ENCODE measurements around the gene FGF6.
"Not testable (repeated sequence)": the region's sequence is repeated elsewhere in the genome, so short reads cannot be mapped to it uniquely, and the experiment has no call there.

FGF6 gene

GRCh38 chr12:4445156-4446101, at the start of gene FGF6:
FGF6 (minus strand) TSS chr12:4445815; CDS start chr12:4445570, 245 bp downstream.
- in situ Hi-C loops (cut with MboI; ENCODE audit: low sequenced_read_pairs): no loop called here

GRCh38 chr12:4490973-4491372, 45.4 kb upstream of the FGF6 start:
- in situ Hi-C loops (cut with MboI; ENCODE audit: low sequenced_read_pairs): no loop called here

GRCh38 chr12:4489556-4489955, 43.9 kb upstream of the FGF6 start:
- in situ Hi-C loops (cut with MboI; ENCODE audit: low sequenced_read_pairs): no loop called here

- in situ Hi-C loops (cut with MboI; ENCODE audit: low sequenced_read_pairs): no loop called here
Measured at GRCh38 chr12:4486980-4487379, 41.4 kb upstream of the FGF6 start.

GRCh38 chr12:4486049-4486699, 40.6 kb upstream of the FGF6 start:
- in situ Hi-C loops (cut with MboI; ENCODE audit: low sequenced_read_pairs): no loop called here

- in situ Hi-C loops (cut with MboI; ENCODE audit: low sequenced_read_pairs): no loop called here
Measured at GRCh38 chr12:4483885-4484823, 38.5 kb upstream of the FGF6 start.

- in situ Hi-C loops (cut with MboI; ENCODE audit: low sequenced_read_pairs): no loop called here
Measured at GRCh38 chr12:4482936-4483335, 37.3 kb upstream of the FGF6 start.

GRCh38 chr12:4478933-4479332, 33.3 kb upstream of the FGF6 start:
- in situ Hi-C loops (cut with MboI; ENCODE audit: low sequenced_read_pairs): no loop called here

GRCh38 chr12:4477129-4477528, 31.5 kb upstream of the FGF6 start:
- in situ Hi-C loops (cut with MboI; ENCODE audit: low sequenced_read_pairs): no loop called here

GRCh38 chr12:4472046-4472445, 26.4 kb upstream of the FGF6 start:
- in situ Hi-C loops (cut with MboI; ENCODE audit: low sequenced_read_pairs): no loop called here

- in situ Hi-C loops (cut with MboI; ENCODE audit: low sequenced_read_pairs): no loop called here
Measured at GRCh38 chr12:4471256-4471655, 25.6 kb upstream of the FGF6 start.

- in situ Hi-C loops (cut with MboI; ENCODE audit: low sequenced_read_pairs): no loop called here
Measured at GRCh38 chr12:4468994-4469393, 23.4 kb upstream of the FGF6 start.

GRCh38 chr12:4460761-4461160, 15.1 kb upstream of the FGF6 start:
- in situ Hi-C loops (cut with MboI; ENCODE audit: low sequenced_read_pairs): no loop called here

- in situ Hi-C loops (cut with MboI; ENCODE audit: low sequenced_read_pairs): not testable (repeated sequence)
Measured at GRCh38 chr12:4455849-4456248, 10.2 kb upstream of the FGF6 start.

- in situ Hi-C loops (cut with MboI; ENCODE audit: low sequenced_read_pairs): no loop called here
Measured at GRCh38 chr12:4454315-4454860, 8.8 kb upstream of the FGF6 start.

- in situ Hi-C loops (cut with MboI; ENCODE audit: low sequenced_read_pairs): no loop called here
Measured at GRCh38 chr12:4451694-4452093, 6.1 kb upstream of the FGF6 start.

GRCh38 chr12:4450551-4451112, 5.0 kb upstream of the FGF6 start:
- in situ Hi-C loops (cut with MboI; ENCODE audit: low sequenced_read_pairs): no loop called here

- in situ Hi-C loops (cut with MboI; ENCODE audit: low sequenced_read_pairs): no loop called here
Measured at GRCh38 chr12:4449851-4450221, 4.2 kb upstream of the FGF6 start.

- in situ Hi-C loops (cut with MboI; ENCODE audit: low sequenced_read_pairs): no loop called here
Measured at GRCh38 chr12:4448943-4449850, 3.6 kb upstream of the FGF6 start.
